H1 (cell line): ENCODE results near the gene ADGRE2. TPM values are rescaled to one million over a fixed set of nuclear protein-coding genes. Genes with fewer than 3 reads are reported as not detected.

Source experiments
- CTCF ChIA-PET: fragments of 300-600 bp; sonication (Branson Sonifier 250); formaldehyde crosslinking; loops from one replicate; lab custom pipeline; 2021; ENCODE audit not compliant: partially characterized antibody; lab: Charles Lee
- POLR2A ChIA-PET: fragments of 300-600 bp; sonication (Branson Sonifier 250); formaldehyde crosslinking; loops from one replicate; lab custom pipeline; 2021; ENCODE audit warnings: inconsistent platforms; ENCODE audit not compliant: partially characterized antibody; lab: Charles Lee
- DNase-seq, 2 experiments: peaks; one replicate each; pipeline versions ENCODE4 v3.0.0 to v3.0.0-alpha.2; 2010 to 2022; ENCODE audit warnings: low spot score in 2 of 2, low read depth in 1 of 2, mixed read lengths in 1 of 2
- FAIRE-seq: peaks from 2 replicates; lab custom pipeline; 2011; peaks lifted over from hg19 to GRCh38; lab: Jason Lieb, UNC
- H2AFZ ChIP-seq: 2 replicates; pipeline ENCODE4 v1.8.1; 2012; ENCODE audit warnings: low read length, inconsistent platforms
- H2AK5ac ChIP-seq: 2 replicates; pipeline ENCODE4 v1.6.1; 2013; ENCODE audit warnings: low read depth, low read length
- H2BK120ac ChIP-seq: replicated peaks from 2 replicates; pipeline ENCODE3; 2013; ENCODE audit warnings: low read depth, low read length, inconsistent platforms
- H2BK12ac ChIP-seq: 2 replicates; pipeline ENCODE4 v1.6.1; 2013; ENCODE audit warnings: low read depth, low read length
- H2BK15ac ChIP-seq: 2 replicates; pipeline ENCODE4 v1.6.1; 2013; ENCODE audit warnings: low read length
- H2BK20ac ChIP-seq: 2 replicates; pipeline ENCODE4 v1.6.1; 2013; ENCODE audit warnings: low read length
- H2BK5ac ChIP-seq: 2 replicates; pipeline ENCODE4 v1.6.1; 2013; ENCODE audit warnings: low read depth, low read length
- H3K14ac ChIP-seq: 2 replicates; pipeline ENCODE4 v1.6.1; 2013; ENCODE audit warnings: inconsistent platforms; ENCODE audit not compliant: insufficient read length
- H3K18ac ChIP-seq: 2 replicates; pipeline ENCODE4 v1.6.1; 2013; ENCODE audit warnings: low read length; ENCODE audit errors: extremely low read depth
- H3K23ac ChIP-seq: 2 replicates; pipeline ENCODE4 v1.6.1; 2013; ENCODE audit warnings: inconsistent platforms; ENCODE audit not compliant: insufficient read length
- H3K23me2 ChIP-seq: 2 replicates; pipeline ENCODE4 v1.6.1; 2013; ENCODE audit warnings: low read depth, low read length
- H3K27ac ChIP-seq: 2 replicates; pipeline ENCODE4 v1.6.1; 2011; ENCODE audit warnings: low read depth, low read length, inconsistent platforms
- H3K27me3 ChIP-seq, 4 experiments: replicated peaks in 1 of 4; 1 replicate in 1 of 4; 2 replicates in 3 of 4; pipeline versions ENCODE4 v1.6.1 to v1.8.1; 2011 to 2013; ENCODE audit warnings: low read length in 3 of 4, mild to moderate bottlenecking in 3 of 4, inconsistent platforms in 2 of 4, mixed read lengths in 2 of 4, moderate library complexity in 1 of 4; ENCODE audit not compliant: control insufficient read depth in 3 of 4, insufficient read depth in 3 of 4; ENCODE audit errors: extremely low read depth in 1 of 4
- H3K36me3 ChIP-seq, 4 experiments: 2 replicates each; pipeline versions ENCODE4 v1.6.1 to v1.8.1; 2011 to 2013; ENCODE audit warnings: mild to moderate bottlenecking in 4 of 4, low read length in 3 of 4, moderate library complexity in 2 of 4, control low read depth in 1 of 4, inconsistent platforms in 1 of 4; ENCODE audit not compliant: insufficient read depth in 4 of 4, control insufficient read depth in 2 of 4
- H3K4ac ChIP-seq: replicated peaks from 2 replicates; pipeline ENCODE3; 2013; ENCODE audit warnings: low read length, low read depth, mixed read lengths, inconsistent platforms; ENCODE audit not compliant: insufficient read length
- H3K4me1 ChIP-seq, 4 experiments: replicated peaks in 1 of 4; 1 replicate in 1 of 4; 2 replicates in 3 of 4; pipeline versions ENCODE4 v1.6.1 to v1.8.1; 2011 to 2013; ENCODE audit warnings: low read length in 3 of 4, inconsistent platforms in 2 of 4, mixed read lengths in 1 of 4; ENCODE audit not compliant: insufficient read depth in 4 of 4, control insufficient read depth in 3 of 4
- H3K4me2 ChIP-seq, 2 experiments: 2 replicates each; pipeline versions ENCODE4 v1.6.1 to v1.8.1; 2011 to 2013; ENCODE audit warnings: low read depth in 2 of 2, low read length in 2 of 2, control low read depth in 1 of 2, inconsistent platforms in 1 of 2, mild to moderate bottlenecking in 1 of 2; ENCODE audit not compliant: insufficient read depth in 1 of 2
- H3K4me3 ChIP-seq, 4 experiments: fragments of 200-600, 300-600 bp in 1 of 4; sonication (generic), shearing (Covaris generic), sonication (Bioruptor Twin) in 1 of 4; 2 replicates each; pipeline versions ENCODE4 v1.5.1 to v1.8.1; 2011 to 2016; ENCODE audit warnings: low read length in 4 of 4, low read depth in 3 of 4, control low read depth in 2 of 4, inconsistent platforms in 2 of 4, mild to moderate bottlenecking in 2 of 4, mixed read lengths in 1 of 4, moderate library complexity in 1 of 4; ENCODE audit not compliant: insufficient read depth in 2 of 4; ENCODE audit errors: extremely low read depth in 1 of 4
- H3K56ac ChIP-seq: replicated peaks from 2 replicates; pipeline ENCODE3; 2013; ENCODE audit warnings: low read depth, mild to moderate bottlenecking, mixed read lengths, low read length, inconsistent platforms; ENCODE audit not compliant: insufficient read length
- H3K79me1 ChIP-seq: 2 replicates; pipeline ENCODE4 v1.6.1; 2013; ENCODE audit warnings: low read depth, low read length, control low read depth
- H3K79me2 ChIP-seq, 2 experiments: 2 replicates each; pipeline versions ENCODE4 v1.6.1 to v1.8.1; 2012 to 2013; ENCODE audit warnings: low read length in 2 of 2, mild to moderate bottlenecking in 2 of 2, inconsistent platforms in 1 of 2; ENCODE audit not compliant: insufficient read depth in 2 of 2, control insufficient read depth in 1 of 2
- H3K9ac ChIP-seq, 4 experiments: replicated peaks in 1 of 4; 1 replicate in 1 of 4; 2 replicates in 3 of 4; pipeline versions ENCODE4 v1.6.1 to v1.8.1; 2011 to 2013; ENCODE audit warnings: low read depth in 3 of 4, low read length in 3 of 4, control low read depth in 2 of 4, mild to moderate bottlenecking in 2 of 4, moderate library complexity in 2 of 4, inconsistent platforms in 1 of 4; ENCODE audit errors: extremely low read depth in 1 of 4
- H3K9me3 ChIP-seq, 2 experiments: 2 replicates each; pipeline versions ENCODE4 v1.6.1 to v1.8.1; 2012 to 2013; ENCODE audit warnings: mild to moderate bottlenecking in 2 of 2, moderate library complexity in 2 of 2, control low read depth in 1 of 2, inconsistent platforms in 1 of 2, low read depth in 1 of 2, low read length in 1 of 2, mixed read lengths in 1 of 2; ENCODE audit not compliant: insufficient read depth in 2 of 2
- H4K20me1 ChIP-seq, 2 experiments: replicated peaks in 1 of 2; 2 replicates each; pipeline versions ENCODE3 to v1.8.1; 2011 to 2013; ENCODE audit warnings: inconsistent platforms in 2 of 2, low read length in 2 of 2, mild to moderate bottlenecking in 1 of 2; ENCODE audit not compliant: insufficient read depth in 2 of 2, control insufficient read depth in 1 of 2
- H4K5ac ChIP-seq: 2 replicates; pipeline ENCODE4 v1.6.1; 2013; ENCODE audit warnings: low read length, low read depth, mixed read lengths, inconsistent platforms; ENCODE audit not compliant: insufficient read length
- H4K8ac ChIP-seq: 2 replicates; pipeline ENCODE4 v1.8.0; 2013; ENCODE audit warnings: mild to moderate bottlenecking, moderate library complexity, low read length, inconsistent platforms; ENCODE audit not compliant: insufficient read depth; ENCODE audit errors: extremely low read depth
- H4K91ac ChIP-seq: replicated peaks from 2 replicates; pipeline ENCODE3; 2013; ENCODE audit warnings: low read length, mixed read lengths, inconsistent platforms; ENCODE audit not compliant: insufficient read length
- MAFK ChIP-seq: IDR thresholded peaks from 2 replicates; pipeline ENCODE4 v1.6.1; 2012; ENCODE audit warnings: low read depth, mild to moderate bottlenecking, improper control_type of control experiment, low read length
- WGBS, 2 experiments: shearing (Covaris generic) in 1 of 2; methylation state at CpG; one replicate each; pipeline versions ENCODE4 v1.1.6 to v1.1.7; 2013 to 2015; ENCODE audit warnings: low lambda C conversion rate in 2 of 2, mixed read lengths in 2 of 2, inconsistent platforms in 1 of 2, low coverage in 1 of 2, missing lambda C conversion rate in 1 of 2; ENCODE audit not compliant: insufficient replicate concordance in 2 of 2, insufficient coverage in 1 of 2, insufficient read length in 1 of 2; ENCODE audit errors: extremely low coverage in 1 of 2, missing lambda C conversion rate in 1 of 2; 5-methylcytosine and 5-hydroxymethylcytosine counted together
- polyA plus RNA-seq, 7 experiments: library from polyadenylated mRNA; depleted of rRNA in 3 of 7; stranded (reverse) in 5 of 7; unstranded in 2 of 7; fragments of >200 nt in 5 of 7; fragments of 200-250 nt in 2 of 7; gene quantifications; 1 replicate in 5 of 7; 2 replicates in 1 of 7; 4 replicates in 1 of 7; pipeline versions ENCODE4 v1.2.1 to v1.2.3, GENCODE V29; 2011 to 2013; ENCODE audit warnings: missing spikeins in 2 of 7, mixed read lengths in 2 of 7
- total RNA-seq: library from RNA; stranded (reverse); fragmentation: NEBNext Ultra II Directional; extraction: Animal tissue kit (Norgen Biotek cat#: 25700); gene quantifications from 2 replicates; pipeline ENCODE4 v1.2.1, GENCODE V29; 2021

Gene ADGRE2
- total and polyA plus RNA-seq, 2 of the 8 experiments (the other 6 are each of a cell fraction or from before 2014, with no cell fraction given), result 2.0 to 4.5 TPM

DNA sequence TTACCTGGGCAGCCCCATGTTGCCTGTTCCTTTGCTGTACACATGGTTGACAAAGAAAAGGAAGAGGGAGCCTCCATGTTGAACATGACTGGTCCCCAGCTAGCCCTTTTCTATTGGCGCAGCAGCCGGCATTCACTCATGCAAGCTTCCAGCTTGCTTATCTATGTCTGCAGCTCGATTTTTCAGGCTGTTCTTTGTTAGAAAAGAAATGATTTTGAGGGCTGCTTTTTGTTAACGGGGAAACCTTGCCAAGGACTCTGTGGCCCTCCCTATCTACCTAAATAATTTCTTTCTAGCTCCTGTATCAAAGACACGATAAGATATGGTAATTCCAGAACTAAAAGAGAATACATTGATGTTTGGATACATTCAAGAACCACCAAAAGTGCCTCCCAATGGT, 20.4 kb upstream of the ADGRE2 start:
- ChIA-PET CTCF (interaction anchor here (0.7 to 1.6 kb wide), 2 partner anchors 12 to 66 kb away, joined by 3 to 9 read pairs; no protein-coding TSS in a partner anchor), POLR2A (no interaction called here)
- Histone ChIP-seq H3K14ac (no peak overlapping the region), H3K79me2 (no peaks in the 10 kb centered on the region), H4K5ac (no peak overlapping the region), H3K79me1 (no peaks in the 10 kb centered on the region), H2AFZ (no peak overlapping the region), H3K23ac (no peak overlapping the region), H3K4ac (no peak overlapping the region), H3K56ac (no peak overlapping the region), H3K4me3 (no peak overlapping the region), H3K9ac (no peak overlapping the region), H3K27me3 (no peaks in the 10 kb centered on the region), H3K9me3 (peaks cover 2 to 5% of the 10 kb centered on the region in 2 experiments; a peak in 2 of 4 replicates), H3K36me3 (no peaks in the 10 kb centered on the region), H3K18ac (no peak overlapping the region), H2BK120ac (no peak overlapping the region), H2AK5ac (no peak overlapping the region), H3K4me1 (no peaks in the 10 kb centered on the region), H3K27ac (no peak overlapping the region), H4K91ac (no peak overlapping the region), H4K20me1 (no peaks in the 10 kb centered on the region), H3K23me2 (no peaks in the 10 kb centered on the region), H2BK20ac (no peak overlapping the region), H2BK12ac (no peak overlapping the region), H2BK5ac (no peak overlapping the region), H4K8ac (no peak overlapping the region), H2BK15ac (no peak overlapping the region), H3K4me2 (no peak overlapping the region)
- DNase-seq (no peak), FAIRE-seq (no peak)
- TF ChIP-seq MAFK, result no peak
- WGBS, 2 experiments, result 82% methylated on average over 3 of the region's 5 CpGs; no CpG with 5 or more reads in 1 of the 2 experiments
